Kidney (tissue), 14 donors: ENCODE results near the gene DTD1. TPM values are rescaled to one million over a fixed set of nuclear protein-coding genes. Genes with fewer than 3 reads are reported as not detected.

Experiments
- DNase-seq, 5 donors: peaks; one replicate each; pipeline ENCODE4 v3.0.0-alpha.2; 2013 to 2020
- FAIRE-seq: peaks from 2 replicates; lab custom pipeline; 2012; peaks lifted over from hg19 to GRCh38; lab: Jason Lieb, UNC
- H3K27ac ChIP-seq, 2 donors: one replicate each; pipeline ENCODE4 v1.7.0; 2013; ENCODE audit warnings: low read depth in 2 of 2, low read length in 2 of 2, inconsistent platforms in 1 of 2
- H3K27me3 ChIP-seq: one replicate; pipeline ENCODE4 v1.7.1; 2013; ENCODE audit warnings: low read length, inconsistent platforms; ENCODE audit not compliant: control insufficient read depth, insufficient read depth
- H3K36me3 ChIP-seq, 3 donors: one replicate each; pipeline versions ENCODE4 v1.7.0 to v1.7.1; 2013; ENCODE audit warnings: low read length in 3 of 3, control low read depth in 1 of 3, inconsistent platforms in 1 of 3; ENCODE audit not compliant: insufficient read depth in 3 of 3, control insufficient read depth in 2 of 3
- H3K4me1 ChIP-seq, 3 donors: one replicate each; pipeline versions ENCODE4 v1.7.0 to v1.7.1; 2013; ENCODE audit warnings: low read length in 3 of 3, inconsistent platforms in 1 of 3, low read depth in 1 of 3; ENCODE audit not compliant: control insufficient read depth in 2 of 3, insufficient read depth in 2 of 3
- H3K4me3 ChIP-seq, 3 donors: one replicate each; pipeline versions ENCODE4 v1.7.0 to v1.8.1; 2013; ENCODE audit warnings: low read length in 3 of 3, control low read depth in 1 of 3, inconsistent platforms in 1 of 3
- H3K9ac ChIP-seq, 3 donors: one replicate each; pipeline versions ENCODE4 v1.7.0 to v1.7.1; 2013; ENCODE audit warnings: low read length in 3 of 3, control low read depth in 1 of 3, inconsistent platforms in 1 of 3
- H3K9me3 ChIP-seq, 3 donors: one replicate each; pipeline versions ENCODE4 v1.7.0 to v1.7.1; 2013; ENCODE audit warnings: low read length in 3 of 3, control low read depth in 1 of 3, inconsistent platforms in 1 of 3; ENCODE audit not compliant: control insufficient read depth in 2 of 3, insufficient read depth in 1 of 3
- intact Hi-C: fragments of 100-400 bp; cut with DNase I; formaldehyde crosslinking; loops from one replicate; pipeline ENCODE4 v1.11.1; 2022
- polyA plus RNA-seq: library from polyadenylated mRNA; stranded (reverse); fragments of 350-450 nt; fragmentation: Illumina TruSeq; extraction: RNeasy Lipid Tissue Mini Kit (QIAGEN cat#74804); gene quantifications from one replicate; pipeline ENCODE4 v1.2.3, GENCODE V29; 2014; ENCODE audit warnings: low read depth, low replicate concordance; ENCODE audit not compliant: insufficient read depth
- total RNA-seq: library from RNA; stranded (reverse); fragmentation: NEBNext Ultra II Directional; extraction: Animal tissue kit (Norgen Biotek cat#: 25700); gene quantifications from one replicate; pipeline ENCODE4 v1.2.1, GENCODE V29; 2021
- TF ChIP-seq, protein P1 (sequence below): IDR thresholded peaks from 3 replicates; pipeline ENCODE4 v1.5.1; 2012; ENCODE audit warnings: mild to moderate bottlenecking, moderate library complexity, borderline replicate concordance; ENCODE audit not compliant: insufficient read depth; ENCODE audit errors: extremely low read depth
- donor health status: control.
- donor health status: control.
- donor health status: control.
- donor health status: control.
- donor health status: control.
- donor health status: DM: yes; HTN: yes; CAD: no.
- donor health status: Normal renal cell carcinoma (clear cell type).

The DTD1 gene
- total and polyA plus RNA-seq, 2 donors from 2014 or later, result 45.3 to 47.4 TPM

DNA sequence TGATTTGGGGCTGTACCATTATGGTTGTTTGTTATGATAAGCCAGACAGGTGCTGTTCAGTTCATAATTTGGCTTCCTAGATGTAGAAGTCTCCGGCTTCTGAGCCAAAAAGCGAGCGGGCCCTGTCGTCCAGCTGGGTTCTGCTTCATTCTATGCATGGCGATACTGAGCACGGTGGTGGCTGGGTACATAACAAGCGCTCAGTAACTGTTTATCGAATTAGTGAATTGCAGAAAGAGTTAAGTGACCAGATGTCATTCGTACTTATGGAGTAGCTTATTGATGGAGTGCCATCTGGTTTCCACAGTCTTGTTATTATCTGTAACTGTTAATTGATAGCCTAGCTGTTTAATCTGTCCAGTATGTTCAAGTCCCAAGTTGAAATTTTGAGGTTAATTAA lies 85.0 kb downstream of the DTD1 start:
- Histone ChIP-seq H3K9me3 (no peaks in the 10 kb centered on the region), H3K36me3 (no peaks in the 10 kb centered on the region), H3K27me3 (no peaks in the 10 kb centered on the region), H3K27ac (no peak overlapping the region), H3K4me3 (no peak overlapping the region), H3K9ac (no peak overlapping the region), H3K4me1 (peaks cover 0 to 5% (median 0%) of the 10 kb centered on the region in 3 donors)
- DNase-seq (no peak), FAIRE-seq (no peak)
- intact Hi-C loops, result no loop called here
- TF ChIP-seq, protein P1, sequence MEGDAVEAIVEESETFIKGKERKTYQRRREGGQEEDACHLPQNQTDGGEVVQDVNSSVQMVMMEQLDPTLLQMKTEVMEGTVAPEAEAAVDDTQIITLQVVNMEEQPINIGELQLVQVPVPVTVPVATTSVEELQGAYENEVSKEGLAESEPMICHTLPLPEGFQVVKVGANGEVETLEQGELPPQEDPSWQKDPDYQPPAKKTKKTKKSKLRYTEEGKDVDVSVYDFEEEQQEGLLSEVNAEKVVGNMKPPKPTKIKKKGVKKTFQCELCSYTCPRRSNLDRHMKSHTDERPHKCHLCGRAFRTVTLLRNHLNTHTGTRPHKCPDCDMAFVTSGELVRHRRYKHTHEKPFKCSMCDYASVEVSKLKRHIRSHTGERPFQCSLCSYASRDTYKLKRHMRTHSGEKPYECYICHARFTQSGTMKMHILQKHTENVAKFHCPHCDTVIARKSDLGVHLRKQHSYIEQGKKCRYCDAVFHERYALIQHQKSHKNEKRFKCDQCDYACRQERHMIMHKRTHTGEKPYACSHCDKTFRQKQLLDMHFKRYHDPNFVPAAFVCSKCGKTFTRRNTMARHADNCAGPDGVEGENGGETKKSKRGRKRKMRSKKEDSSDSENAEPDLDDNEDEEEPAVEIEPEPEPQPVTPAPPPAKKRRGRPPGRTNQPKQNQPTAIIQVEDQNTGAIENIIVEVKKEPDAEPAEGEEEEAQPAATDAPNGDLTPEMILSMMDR, result no peak

DNA sequence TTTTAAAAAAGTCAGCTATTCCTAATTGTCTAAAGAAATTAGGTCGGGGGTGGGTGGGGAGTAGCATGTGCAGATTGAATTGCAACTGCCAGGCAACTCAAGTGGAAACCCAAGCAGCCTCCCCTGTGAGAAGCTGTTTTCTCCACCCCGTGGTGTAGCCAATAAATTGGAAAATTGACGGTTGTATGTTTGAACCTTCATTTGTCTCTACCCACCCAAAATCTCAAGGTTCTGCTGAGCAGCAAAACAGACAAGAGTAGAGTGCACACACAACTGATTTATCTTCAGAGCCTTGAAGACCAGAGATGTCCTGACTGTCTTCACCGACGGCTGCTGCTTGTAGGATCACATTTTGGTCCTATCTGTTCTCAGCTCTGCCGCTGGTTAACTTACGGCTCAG lies 88.5 kb downstream of the DTD1 start:
- FAIRE-seq (no peak), DNase-seq (peak in 3 of 5 donors; percentile 18 to 46 (median 39))
- intact Hi-C loops, result no loop called here
- Histone ChIP-seq H3K4me1 (peaks cover 0 to 3% (median 0%) of the 10 kb centered on the region in 3 donors), H3K9me3 (no peaks in the 10 kb centered on the region), H3K27ac (no peak overlapping the region), H3K36me3 (no peaks in the 10 kb centered on the region), H3K27me3 (no peaks in the 10 kb centered on the region), H3K9ac (no peak overlapping the region), H3K4me3 (no peak overlapping the region)
- TF ChIP-seq, protein P1, result no peak

DNA sequence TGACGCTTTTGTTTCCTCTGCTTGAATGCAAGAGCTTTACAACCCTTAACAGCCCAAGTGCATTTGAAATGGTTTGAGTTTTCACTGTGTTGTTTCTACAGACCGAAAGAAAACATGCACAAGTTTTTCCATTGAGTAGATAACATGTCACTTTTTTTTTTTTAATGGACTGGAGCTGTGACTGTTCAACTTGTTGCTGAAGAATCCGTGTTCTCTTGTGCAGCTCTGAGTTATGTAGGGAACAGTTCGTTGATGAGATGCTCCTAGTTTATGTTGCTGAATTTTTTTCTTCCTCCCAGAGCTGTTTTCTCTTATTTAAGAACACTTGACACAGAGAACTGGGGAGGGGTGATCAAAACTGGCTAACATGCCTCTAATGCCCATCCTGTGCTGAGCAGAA lies 89.3 kb downstream of the DTD1 start:
- intact Hi-C loops, result no loop called here
- no peak for FAIRE-seq
- no peaks in the 10 kb centered on the region for H3K36me3 ChIP-seq

More for the DNA sequence above, 89.3 kb downstream of the DTD1 start:
- TF ChIP-seq, protein P1, result no peak
- Histone ChIP-seq H3K9me3 (no peaks in the 10 kb centered on the region), H3K4me3 (no peak overlapping the region), H3K27ac (no peak overlapping the region), H3K4me1 (peaks cover 0 to 3% (median 0%) of the 10 kb centered on the region in 3 donors), H3K27me3 (no peaks in the 10 kb centered on the region), H3K9ac (no peak overlapping the region)
- peak in 2 of 5 donors; percentile 39 to 62 for DNase-seq
